Chondrocyte (in vitro differentiated cells): ENCODE measurements around the gene TRMT10A. TPM values are rescaled to one million over a fixed set of nuclear protein-coding genes. Genes with fewer than 3 reads are reported as not detected.

Source experiments
- DNase-seq: peaks from one replicate; pipeline ENCODE4 v3.0.0; 2021; ENCODE audit warnings: mixed read lengths, low spot score
- H3K27ac Mint-ChIP-seq: one replicate; pipeline ENCODE4 v1.8.0; 2021; ENCODE audit warnings: mild to moderate bottlenecking, moderate library complexity, mixed read lengths; ENCODE audit not compliant: unreplicated experiment
- H3K27me3 Mint-ChIP-seq: 2 replicates; pipeline ENCODE4 v1.8.0; 2021; ENCODE audit warnings: low read depth, mixed read lengths
- H3K36me3 Mint-ChIP-seq: 2 replicates; pipeline ENCODE4 v1.8.0; 2021; ENCODE audit warnings: low read depth, mixed read lengths
- H3K4me1 Mint-ChIP-seq: 2 replicates; pipeline ENCODE4 v1.8.0; 2021; ENCODE audit warnings: low read depth, mild to moderate bottlenecking, mixed read lengths
- H3K4me3 Mint-ChIP-seq: one replicate; pipeline ENCODE4 v1.8.0; 2021; ENCODE audit warnings: mild to moderate bottlenecking, moderate library complexity, mixed read lengths; ENCODE audit not compliant: unreplicated experiment
- H3K9me3 Mint-ChIP-seq: 2 replicates; pipeline ENCODE4 v1.8.0; 2021; ENCODE audit warnings: low read depth, mixed read lengths
- total RNA-seq: library from RNA; stranded (reverse); gene quantifications from 3 replicates; pipeline ENCODE4 v1.2.1, GENCODE V29; 2021
- TF ChIP-seq, protein P1 (sequence below): fragments of 200-600 bp; sonication (generic); IDR thresholded peaks from 2 replicates; pipeline ENCODE4 v1.5.0; 2021; ENCODE audit warnings: antibody characterized with exemption, mild to moderate bottlenecking, moderate library complexity

TRMT10A gene
- total RNA-seq, 1 donor from 2014 or later: 4.7 TPM

DNA sequence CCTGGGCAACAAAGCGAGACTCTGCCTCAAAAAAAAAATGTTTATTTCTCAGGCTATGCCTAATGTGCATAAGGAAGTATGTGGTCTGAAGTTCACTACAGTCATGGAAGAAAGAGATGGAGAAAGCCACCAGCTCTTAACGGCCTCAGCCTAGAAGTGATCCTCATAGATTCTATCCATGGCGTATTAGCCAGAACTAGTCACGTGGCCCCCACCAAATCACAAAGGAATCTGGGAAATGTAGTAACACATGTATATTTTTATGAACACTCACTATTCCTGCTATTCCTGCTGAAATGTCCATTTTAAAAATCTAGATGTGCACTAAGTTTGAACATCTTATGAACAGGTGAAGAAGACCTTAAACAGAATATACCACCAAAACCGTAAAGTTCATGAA is 44.6 kb upstream of the TRMT10A start:
- Mint-ChIP-seq H3K9me3 (no peaks in the 10 kb centered on the region), H3K4me3 (no peak overlapping the region), H3K27ac (no peak overlapping the region), H3K4me1 (no peaks in the 10 kb centered on the region), H3K36me3 (no peaks in the 10 kb centered on the region), H3K27me3 (peaks cover 28% of the 10 kb centered on the region)
- TF ChIP-seq, protein P1, sequence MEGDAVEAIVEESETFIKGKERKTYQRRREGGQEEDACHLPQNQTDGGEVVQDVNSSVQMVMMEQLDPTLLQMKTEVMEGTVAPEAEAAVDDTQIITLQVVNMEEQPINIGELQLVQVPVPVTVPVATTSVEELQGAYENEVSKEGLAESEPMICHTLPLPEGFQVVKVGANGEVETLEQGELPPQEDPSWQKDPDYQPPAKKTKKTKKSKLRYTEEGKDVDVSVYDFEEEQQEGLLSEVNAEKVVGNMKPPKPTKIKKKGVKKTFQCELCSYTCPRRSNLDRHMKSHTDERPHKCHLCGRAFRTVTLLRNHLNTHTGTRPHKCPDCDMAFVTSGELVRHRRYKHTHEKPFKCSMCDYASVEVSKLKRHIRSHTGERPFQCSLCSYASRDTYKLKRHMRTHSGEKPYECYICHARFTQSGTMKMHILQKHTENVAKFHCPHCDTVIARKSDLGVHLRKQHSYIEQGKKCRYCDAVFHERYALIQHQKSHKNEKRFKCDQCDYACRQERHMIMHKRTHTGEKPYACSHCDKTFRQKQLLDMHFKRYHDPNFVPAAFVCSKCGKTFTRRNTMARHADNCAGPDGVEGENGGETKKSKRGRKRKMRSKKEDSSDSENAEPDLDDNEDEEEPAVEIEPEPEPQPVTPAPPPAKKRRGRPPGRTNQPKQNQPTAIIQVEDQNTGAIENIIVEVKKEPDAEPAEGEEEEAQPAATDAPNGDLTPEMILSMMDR: no peak
- DNase-seq: no peak

DNA sequence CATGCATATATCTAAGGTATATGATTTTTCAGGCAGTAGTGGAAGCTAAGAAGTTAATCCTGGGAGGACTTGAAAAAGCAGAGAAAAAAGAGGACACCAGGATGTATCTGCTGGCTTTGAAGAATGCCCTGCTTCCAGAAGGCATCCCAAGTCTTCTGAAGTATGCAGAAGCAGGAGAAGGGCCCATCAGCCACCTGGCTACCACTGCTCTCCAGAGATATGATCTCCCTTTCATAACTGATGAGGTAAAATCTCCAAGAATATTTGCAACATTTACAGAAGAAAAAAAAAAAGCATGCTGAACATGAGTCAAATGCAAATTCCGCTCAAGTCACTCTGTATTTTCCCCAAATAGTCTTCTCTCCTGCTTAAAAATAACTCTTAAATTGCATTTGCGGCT is 42.9 kb upstream of the TRMT10A start:
- Mint-ChIP-seq H3K27me3 (peaks cover 31% of the 10 kb centered on the region), H3K4me3 (no peak overlapping the region), H3K36me3 (no peaks in the 10 kb centered on the region), H3K4me1 (no peaks in the 10 kb centered on the region), H3K9me3 (no peaks in the 10 kb centered on the region), H3K27ac (no peak overlapping the region)
- no peak for DNase-seq
- TF ChIP-seq, protein P1: no peak

DNA sequence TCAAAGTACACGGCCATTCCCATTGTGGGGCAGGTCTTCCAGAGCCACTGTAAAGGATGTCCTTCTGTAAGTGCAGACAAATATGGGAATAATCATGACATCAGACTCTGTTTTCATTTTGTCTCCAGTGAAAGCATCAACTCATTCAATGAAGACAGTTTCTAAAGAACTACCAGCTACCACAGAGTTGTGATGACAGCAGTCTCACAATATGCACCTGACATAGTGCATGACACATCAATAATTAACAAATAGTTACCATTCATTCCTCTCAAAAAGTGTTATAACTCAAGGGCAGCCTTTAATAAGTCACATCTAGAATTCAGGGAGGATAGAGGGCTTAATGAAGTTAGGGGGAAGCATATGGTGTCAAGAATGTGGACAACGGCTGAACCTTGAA is 31.0 kb upstream of the TRMT10A start:
- no peaks in the 10 kb centered on the region for H3K4me1 Mint-ChIP-seq
- H3K27ac Mint-ChIP-seq: no peak overlapping the region
- peaks cover 21% of the 10 kb centered on the region for H3K27me3 Mint-ChIP-seq
- no peaks in the 10 kb centered on the region for H3K36me3 Mint-ChIP-seq
- no peak overlapping the region for H3K4me3 Mint-ChIP-seq
- H3K9me3 Mint-ChIP-seq: no peaks in the 10 kb centered on the region
- TF ChIP-seq, protein P1: no peak
- no peak for DNase-seq

DNA sequence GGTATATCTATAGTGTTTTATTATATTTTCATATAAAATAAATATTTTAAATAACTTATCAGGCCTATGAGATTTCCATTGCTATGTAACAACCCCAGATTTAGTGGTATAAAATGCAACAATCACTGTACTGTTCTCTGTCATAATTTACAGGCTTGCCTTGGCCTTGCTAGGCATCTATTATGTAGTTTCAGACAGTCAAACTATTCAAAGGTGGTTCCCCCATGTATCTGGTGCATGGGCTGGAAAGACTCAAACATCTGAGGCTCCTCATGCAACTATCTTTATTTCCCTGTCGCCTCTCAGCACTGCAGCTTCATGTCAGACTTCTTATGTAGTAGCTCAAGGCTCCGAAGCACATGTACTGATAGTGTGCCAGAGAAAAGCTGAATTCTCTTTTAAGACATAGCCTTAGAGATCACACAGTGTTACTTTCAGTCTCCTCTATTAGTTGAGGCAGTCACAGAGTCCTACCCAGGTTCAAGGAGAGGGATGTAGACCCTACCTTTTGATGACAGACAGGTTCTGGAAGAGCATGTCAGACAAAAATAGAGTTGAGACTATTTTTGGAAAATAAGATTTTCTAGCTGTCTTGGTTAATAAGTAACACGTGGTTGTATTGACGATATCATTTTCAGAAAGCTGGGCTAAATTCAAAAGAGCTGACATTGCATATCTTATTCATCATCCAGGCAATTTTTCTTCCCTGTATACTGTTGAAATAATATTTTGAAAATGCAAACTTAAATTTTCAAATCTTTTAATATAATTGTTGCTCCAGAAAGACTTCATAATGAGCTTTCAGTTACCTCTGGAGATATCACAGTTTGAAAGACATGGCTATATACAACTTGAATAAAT is 30.2 kb upstream of the TRMT10A start:
- Mint-ChIP-seq H3K36me3 (no peaks in the 10 kb centered on the region), H3K4me1 (no peaks in the 10 kb centered on the region), H3K27ac (no peak overlapping the region), H3K9me3 (no peaks in the 10 kb centered on the region), H3K27me3 (peaks cover 21% of the 10 kb centered on the region), H3K4me3 (no peak overlapping the region)
- TF ChIP-seq, protein P1: no peak
- DNase-seq: no peak

DNA sequence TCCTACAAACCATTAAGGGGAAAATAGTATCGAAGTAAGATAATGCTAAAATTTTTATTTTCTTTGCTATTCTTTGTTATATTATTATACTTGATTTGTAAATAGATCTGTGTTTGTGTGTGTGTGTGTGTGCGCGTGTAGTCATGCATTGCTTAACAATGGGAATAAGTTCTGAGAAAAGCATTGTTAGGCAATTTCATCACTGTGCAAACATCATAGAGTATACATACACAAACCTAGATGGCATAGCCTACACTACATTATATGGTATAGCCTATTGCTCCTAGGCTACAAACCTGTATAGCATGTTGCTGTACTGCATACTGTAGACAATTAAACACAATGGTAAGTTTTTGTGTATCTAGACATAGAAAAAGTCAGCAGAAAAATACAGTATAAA is 27.9 kb upstream of the TRMT10A start:
- Mint-ChIP-seq H3K27ac (no peak overlapping the region), H3K36me3 (no peaks in the 10 kb centered on the region), H3K27me3 (peaks cover 16% of the 10 kb centered on the region), H3K9me3 (no peaks in the 10 kb centered on the region), H3K4me1 (peaks cover 10% of the 10 kb centered on the region), H3K4me3 (no peak overlapping the region)
- DNase-seq: no peak
- TF ChIP-seq, protein P1: no peak
